IMR-90 (cell line): ENCODE measurements around the gene GALNT5. TPM values are rescaled to one million over a fixed set of nuclear protein-coding genes. Genes with fewer than 3 reads are reported as not detected.

ENCODE experiments used
- ATAC-seq: fragments of 200-7000 bp; cut with Tn5 transposase; 2 replicates; pipeline ENCODE4 v1.9.1; 2020; ENCODE audit warnings: low read depth, mild to moderate bottlenecking, moderate library complexity
- BruUV-seq: library from RNA; stranded (reverse); fragments of 400-500 nt; replicated peaks from 2 replicates; lab custom pipeline; 2021; lab: Mats Ljungman, UMichigan
- CTCF ChIA-PET: fragments of 300-600 bp; formaldehyde crosslinking; extraction: SDS; loops from one replicate; lab custom pipeline; 2021; ENCODE audit warnings: antibody characterized with exemption; lab: Yijun Ruan, JAX
- POLR2A ChIA-PET: fragments of 300-600 bp; sonication (Branson Sonifier 250); formaldehyde crosslinking; loops from one replicate; lab custom pipeline; 2022; ENCODE audit warnings: antibody characterized with exemption; ENCODE audit not compliant: unreplicated experiment; lab: Charles Lee
- DNase-seq: peaks from one replicate; pipeline ENCODE4 v3.0.0; 2013
- H2AFZ ChIP-seq: replicated peaks from 2 replicates; pipeline ENCODE3; 2013; ENCODE audit warnings: low read length, mild to moderate bottlenecking; ENCODE audit not compliant: poor library complexity
- H2AK5ac ChIP-seq: 2 replicates; pipeline ENCODE4 v1.6.1; 2013; ENCODE audit warnings: low read depth, low read length, inconsistent platforms
- H2AK9ac ChIP-seq: replicated peaks from 2 replicates; pipeline ENCODE3; 2013; ENCODE audit warnings: mild to moderate bottlenecking, low read depth, low read length, moderate library complexity; ENCODE audit not compliant: poor library complexity
- H2BK120ac ChIP-seq: 2 replicates; pipeline ENCODE4 v1.6.1; 2013; ENCODE audit warnings: low read depth, low read length, inconsistent platforms
- H2BK15ac ChIP-seq: 3 replicates; pipeline ENCODE4 v1.6.1; 2013; ENCODE audit warnings: low read depth, low read length, inconsistent platforms
- H2BK20ac ChIP-seq: 2 replicates; pipeline ENCODE4 v1.6.1; 2013; ENCODE audit warnings: low read depth, mild to moderate bottlenecking, inconsistent platforms, low read length, moderate library complexity
- H2BK5ac ChIP-seq: 2 replicates; pipeline ENCODE4 v1.6.1; 2013; ENCODE audit warnings: mild to moderate bottlenecking, low read depth, low read length, inconsistent platforms; ENCODE audit not compliant: poor library complexity, severe bottlenecking
- H3K14ac ChIP-seq: replicated peaks from 2 replicates; pipeline ENCODE4 v1.6.1; 2013; ENCODE audit warnings: low read depth, low read length, inconsistent platforms
- H3K18ac ChIP-seq: 2 replicates; pipeline ENCODE4 v1.6.1; 2013; ENCODE audit warnings: low read depth, low read length, control low read depth
- H3K23ac ChIP-seq: 2 replicates; pipeline ENCODE4 v1.6.1; 2013; ENCODE audit warnings: low read depth, low read length, inconsistent platforms
- H3K27ac ChIP-seq: 2 replicates; pipeline ENCODE4 v1.5.1; 2013; ENCODE audit warnings: mild to moderate bottlenecking, control low read depth, low read length; ENCODE audit not compliant: insufficient read depth
- H3K27me3 ChIP-seq: 2 replicates; pipeline ENCODE4 v1.6.1; 2013; ENCODE audit warnings: low read length; ENCODE audit not compliant: control insufficient read depth, insufficient read depth
- H3K36me3 ChIP-seq: 2 replicates; pipeline ENCODE4 v1.6.1; 2013; ENCODE audit warnings: low read length, mixed read lengths; ENCODE audit not compliant: control insufficient read depth, insufficient read depth
- H3K4ac ChIP-seq: 2 replicates; pipeline ENCODE4 v1.6.1; 2013; ENCODE audit warnings: low read depth, low read length, inconsistent platforms
- H3K4me1 ChIP-seq: 2 replicates; pipeline ENCODE4 v1.6.1; 2013; ENCODE audit warnings: low read length, mixed read lengths; ENCODE audit not compliant: control insufficient read depth, insufficient read depth
- H3K4me2 ChIP-seq: 2 replicates; pipeline ENCODE4 v1.6.1; 2013; ENCODE audit warnings: low read depth, mild to moderate bottlenecking, control low read depth, low read length, moderate library complexity
- H3K4me3 ChIP-seq: 2 replicates; pipeline ENCODE4 v1.5.1; 2013; ENCODE audit warnings: low read depth, mild to moderate bottlenecking, control low read depth, low read length, moderate library complexity; ENCODE audit not compliant: insufficient read depth
- H3K56ac ChIP-seq: 2 replicates; pipeline ENCODE4 v1.6.1; 2013; ENCODE audit warnings: low read length, inconsistent platforms; ENCODE audit not compliant: insufficient read depth; ENCODE audit errors: extremely low read depth
- H3K79me1 ChIP-seq, 2 experiments: 2 replicates each; pipeline ENCODE4 v1.6.1; 2013; ENCODE audit warnings: low read length in 2 of 2, inconsistent platforms in 1 of 2, low read depth in 1 of 2
- H3K9ac ChIP-seq: 2 replicates; pipeline ENCODE4 v1.6.1; 2013; ENCODE audit warnings: low read depth, low read length, control low read depth
- H3K9me1 ChIP-seq: 2 replicates; pipeline ENCODE4 v1.6.1; 2013; ENCODE audit warnings: low read length, inconsistent platforms; ENCODE audit not compliant: insufficient read depth
- H3K9me3 ChIP-seq: 2 replicates; pipeline ENCODE4 v1.6.1; 2013; ENCODE audit warnings: low read length; ENCODE audit not compliant: control insufficient read depth, insufficient read depth
- H4K20me1 ChIP-seq: 2 replicates; pipeline ENCODE4 v1.6.1; 2013; ENCODE audit warnings: low read length, inconsistent platforms; ENCODE audit not compliant: insufficient read depth
- H4K5ac ChIP-seq: 2 replicates; pipeline ENCODE4 v1.6.1; 2013; ENCODE audit warnings: mild to moderate bottlenecking, low read depth, low read length, control low read depth
- H4K8ac ChIP-seq, 2 experiments: 2 replicates each; pipeline ENCODE4 v1.6.1; 2013; ENCODE audit warnings: low read depth in 2 of 2, low read length in 2 of 2, control low read depth in 1 of 2, inconsistent platforms in 1 of 2
- H4K91ac ChIP-seq: 2 replicates; pipeline ENCODE4 v1.6.1; 2013; ENCODE audit warnings: low read depth, low read length, inconsistent platforms; ENCODE audit not compliant: insufficient read depth
- BHLHE40 ChIP-seq: fragments of 150-350 bp; IDR thresholded peaks from 2 replicates; pipeline ENCODE4 v1.6.1; 2016; ENCODE audit warnings: mild to moderate bottlenecking, low read depth, low read length
- CEBPB ChIP-seq: IDR thresholded peaks from 2 replicates; pipeline ENCODE4 v1.6.1; 2012; ENCODE audit warnings: low read depth, low read length, improper control_type of control experiment
- CHD1 ChIP-seq: IDR thresholded peaks from 2 replicates; pipeline ENCODE4 v1.6.1; 2012; ENCODE audit warnings: low read depth, low read length, improper control_type of control experiment
- FOS ChIP-seq: fragments of 150-350 bp; IDR thresholded peaks from 2 replicates; pipeline ENCODE4 v1.6.1; 2016; ENCODE audit warnings: low read depth, low read length
- MAFK ChIP-seq: IDR thresholded peaks from 2 replicates; pipeline ENCODE4 v1.6.1; 2012; ENCODE audit warnings: low read depth, low read length, improper control_type of control experiment
- MAZ ChIP-seq: IDR thresholded peaks from 2 replicates; pipeline ENCODE4 v1.6.1; 2012; ENCODE audit warnings: low read depth, mild to moderate bottlenecking, low read length, improper control_type of control experiment, moderate library complexity, borderline replicate concordance
- MXI1 ChIP-seq: IDR thresholded peaks from 2 replicates; pipeline ENCODE4 v1.6.1; 2012; ENCODE audit warnings: low read depth, mild to moderate bottlenecking, low read length, moderate library complexity, borderline replicate concordance
- NFE2L2 ChIP-seq: fragments of 150-350 bp; IDR thresholded peaks from 2 replicates; pipeline ENCODE4 v1.6.1; 2016; ENCODE audit warnings: low read depth, mild to moderate bottlenecking, low read length
- POLR2A ChIP-seq: IDR thresholded peaks from 2 replicates; pipeline ENCODE4 v1.6.1; 2012; ENCODE audit warnings: mild to moderate bottlenecking, low read depth, low read length
- RAD21 ChIP-seq: IDR thresholded peaks from 2 replicates; pipeline ENCODE4 v1.6.1; 2012; ENCODE audit warnings: low read length, improper control_type of control experiment
- RCOR1 ChIP-seq: IDR thresholded peaks from 2 replicates; pipeline ENCODE4 v1.6.1; 2012; ENCODE audit warnings: mild to moderate bottlenecking, low read length, improper control_type of control experiment; ENCODE audit not compliant: insufficient replicate concordance
- RFX5 ChIP-seq: IDR thresholded peaks from 2 replicates; pipeline ENCODE4 v1.8.0; 2012; ENCODE audit warnings: low read depth, mild to moderate bottlenecking, low read length, moderate library complexity
- SMC3 ChIP-seq: fragments of 150-350 bp; IDR thresholded peaks from 2 replicates; pipeline ENCODE4 v1.6.1; 2016; ENCODE audit warnings: low read depth, mild to moderate bottlenecking, antibody characterized with exemption, low read length, moderate library complexity
- WGBS, 2 experiments: methylation state at CpG; one replicate each; pipeline versions ENCODE4 v1.1.5 to v1.1.7; 2013; ENCODE audit warnings: missing lambda C conversion rate in 2 of 2; ENCODE audit not compliant: insufficient read length in 1 of 2; ENCODE audit errors: extremely low coverage in 2 of 2; 5-methylcytosine and 5-hydroxymethylcytosine counted together
- dilution Hi-C: fragments of 300-500 bp; cut with HindIII; formaldehyde crosslinking; loops from one replicate; pipeline ENCODE4 v1.14.3; 2018; ENCODE audit warnings: low sequenced_read_pairs; ENCODE audit not compliant: unreplicated experiment
- in situ Hi-C: fragments of 300-500 bp; cut with MboI; formaldehyde crosslinking; loops from 3 replicates; pipeline ENCODE4 v1.14.3; 2019; ENCODE audit warnings: low sequenced_read_pairs, inconsistent platforms, mixed read lengths
- intact Hi-C: fragments of 100-400 bp; cut with micrococcal nuclease; formaldehyde crosslinking; loops from 2 replicates; pipeline ENCODE4 v1.10.0; 2022
- polyA plus RNA-seq, 3 experiments: library from polyadenylated mRNA; depleted of rRNA; stranded (reverse); fragments of >200 nt; gene quantifications; 2 replicates each; pipeline ENCODE4 v1.2.3, GENCODE V29; 2012; ENCODE audit warnings: low replicate concordance in 1 of 3
- total RNA-seq: library from RNA; depleted of rRNA; stranded (reverse); fragments of >200 nt; gene quantifications from 2 replicates; pipeline ENCODE4 v1.2.3, GENCODE V29; 2012
- TF ChIP-seq, protein P1 (sequence below): fragments of 150-350 bp; IDR thresholded peaks from 2 replicates; pipeline ENCODE4 v1.6.1; 2017; ENCODE audit warnings: mild to moderate bottlenecking, antibody characterized with exemption, low read length, low read depth
- TF ChIP-seq, protein P2 (sequence below): conservative IDR thresholded peaks from 2 replicates; pipeline ENCODE4 v1.5.1; 2012; ENCODE audit warnings: mild to moderate bottlenecking, low read depth, low read length, improper control_type of control experiment
- TF ChIP-seq, protein P3 (sequence below): fragments of 150-350 bp; IDR thresholded peaks from 2 replicates; pipeline ENCODE4 v1.6.1; 2016; ENCODE audit warnings: low read depth, mild to moderate bottlenecking, low read length, moderate library complexity, borderline replicate concordance

Gene GALNT5
- total and polyA plus RNA-seq, 2 of the 4 experiments (the other 2 are of a cell fraction) = 36.3 to 63.3 TPM

DNA sequence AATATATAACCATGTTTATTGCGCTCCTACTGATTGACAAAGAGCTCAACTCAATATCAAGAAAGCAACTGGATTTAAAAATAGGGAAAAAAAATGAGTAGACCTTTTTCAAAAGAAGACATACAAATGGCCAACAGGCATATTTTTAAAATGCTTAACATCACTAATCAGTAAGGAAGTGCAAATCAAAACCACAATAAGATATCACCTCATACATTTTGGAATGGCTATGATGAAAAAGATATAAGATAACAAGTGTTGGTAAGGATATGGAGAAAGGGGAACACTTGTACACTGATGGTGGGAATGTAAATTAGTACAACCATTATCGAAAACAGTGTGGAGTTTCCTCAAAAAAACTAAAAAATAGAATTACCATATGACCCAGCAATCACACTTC, 5.6 kb upstream of the GALNT5 start:
- H3K14ac ChIP-seq = no peak overlapping the region
- no peak overlapping the region for H3K4me2 ChIP-seq
- no peak overlapping the region for H4K8ac ChIP-seq
- no peak overlapping the region for H2BK15ac ChIP-seq
- H3K18ac ChIP-seq = no peak overlapping the region
- no peaks in the 10 kb centered on the region for H3K9me3 ChIP-seq
- no peak overlapping the region for H2AK9ac ChIP-seq
- no peak overlapping the region for H3K27ac ChIP-seq
- no CpG with 5 or more reads among the region's 2 CpGs for WGBS, 2 experiments
- H4K20me1 ChIP-seq = no peaks in the 10 kb centered on the region
- BruUV-seq = no TSS peak
- H3K23ac ChIP-seq = no peak overlapping the region
- no peak overlapping the region for H3K56ac ChIP-seq
- ATAC-seq = no peak
- CTCF ChIA-PET = no interaction called here
- POLR2A ChIA-PET = no interaction called here
- peaks cover 4 to 13% of the 10 kb centered on the region in 2 experiments for H3K79me1 ChIP-seq
- H2BK5ac ChIP-seq = no peak overlapping the region
- no peak overlapping the region for H2BK20ac ChIP-seq
- dilution Hi-C loops = no loop called here
- no peaks in the 10 kb centered on the region for H3K36me3 ChIP-seq
- H2AFZ ChIP-seq = no peak overlapping the region
- no peak for TF ChIP-seq POLR2A
- TF ChIP-seq MAZ = no peak
- TF ChIP-seq RCOR1 = no peak
- no peak for TF ChIP-seq RAD21
- TF ChIP-seq, protein P1, sequence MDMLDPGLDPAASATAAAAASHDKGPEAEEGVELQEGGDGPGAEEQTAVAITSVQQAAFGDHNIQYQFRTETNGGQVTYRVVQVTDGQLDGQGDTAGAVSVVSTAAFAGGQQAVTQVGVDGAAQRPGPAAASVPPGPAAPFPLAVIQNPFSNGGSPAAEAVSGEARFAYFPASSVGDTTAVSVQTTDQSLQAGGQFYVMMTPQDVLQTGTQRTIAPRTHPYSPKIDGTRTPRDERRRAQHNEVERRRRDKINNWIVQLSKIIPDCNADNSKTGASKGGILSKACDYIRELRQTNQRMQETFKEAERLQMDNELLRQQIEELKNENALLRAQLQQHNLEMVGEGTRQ = no peak
- TF ChIP-seq MXI1 = no peak
- TF ChIP-seq, protein P2, sequence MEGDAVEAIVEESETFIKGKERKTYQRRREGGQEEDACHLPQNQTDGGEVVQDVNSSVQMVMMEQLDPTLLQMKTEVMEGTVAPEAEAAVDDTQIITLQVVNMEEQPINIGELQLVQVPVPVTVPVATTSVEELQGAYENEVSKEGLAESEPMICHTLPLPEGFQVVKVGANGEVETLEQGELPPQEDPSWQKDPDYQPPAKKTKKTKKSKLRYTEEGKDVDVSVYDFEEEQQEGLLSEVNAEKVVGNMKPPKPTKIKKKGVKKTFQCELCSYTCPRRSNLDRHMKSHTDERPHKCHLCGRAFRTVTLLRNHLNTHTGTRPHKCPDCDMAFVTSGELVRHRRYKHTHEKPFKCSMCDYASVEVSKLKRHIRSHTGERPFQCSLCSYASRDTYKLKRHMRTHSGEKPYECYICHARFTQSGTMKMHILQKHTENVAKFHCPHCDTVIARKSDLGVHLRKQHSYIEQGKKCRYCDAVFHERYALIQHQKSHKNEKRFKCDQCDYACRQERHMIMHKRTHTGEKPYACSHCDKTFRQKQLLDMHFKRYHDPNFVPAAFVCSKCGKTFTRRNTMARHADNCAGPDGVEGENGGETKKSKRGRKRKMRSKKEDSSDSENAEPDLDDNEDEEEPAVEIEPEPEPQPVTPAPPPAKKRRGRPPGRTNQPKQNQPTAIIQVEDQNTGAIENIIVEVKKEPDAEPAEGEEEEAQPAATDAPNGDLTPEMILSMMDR = no peak
- no peak for TF ChIP-seq NFE2L2
- no peak for TF ChIP-seq CHD1
- TF ChIP-seq SMC3 = no peak
- no peak for TF ChIP-seq CEBPB
- TF ChIP-seq MAFK = no peak
- no peak for TF ChIP-seq FOS
- TF ChIP-seq BHLHE40 = no peak
- TF ChIP-seq, protein P3, sequence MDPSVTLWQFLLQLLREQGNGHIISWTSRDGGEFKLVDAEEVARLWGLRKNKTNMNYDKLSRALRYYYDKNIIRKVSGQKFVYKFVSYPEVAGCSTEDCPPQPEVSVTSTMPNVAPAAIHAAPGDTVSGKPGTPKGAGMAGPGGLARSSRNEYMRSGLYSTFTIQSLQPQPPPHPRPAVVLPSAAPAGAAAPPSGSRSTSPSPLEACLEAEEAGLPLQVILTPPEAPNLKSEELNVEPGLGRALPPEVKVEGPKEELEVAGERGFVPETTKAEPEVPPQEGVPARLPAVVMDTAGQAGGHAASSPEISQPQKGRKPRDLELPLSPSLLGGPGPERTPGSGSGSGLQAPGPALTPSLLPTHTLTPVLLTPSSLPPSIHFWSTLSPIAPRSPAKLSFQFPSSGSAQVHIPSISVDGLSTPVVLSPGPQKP = no peak
- no peak for TF ChIP-seq RFX5
- intact Hi-C loops = no loop called here
- no peak overlapping the region for H3K4ac ChIP-seq
- H3K27me3 ChIP-seq = no peaks in the 10 kb centered on the region
- no peak overlapping the region for H3K4me3 ChIP-seq
- H2AK5ac ChIP-seq = no peak overlapping the region
- H3K4me1 ChIP-seq = peaks cover 15% of the 10 kb centered on the region
- no peak overlapping the region for H4K5ac ChIP-seq
- in situ Hi-C loops = no loop called here
- no peak overlapping the region for H2BK120ac ChIP-seq
- DNase-seq = no peak
- H3K9me1 ChIP-seq = peaks cover 2% of the 10 kb centered on the region; the same call in 1 of the 2 replicates
- H3K9ac ChIP-seq = no peak overlapping the region
- H4K91ac ChIP-seq = no peak overlapping the region
